ENCODE measurements around the gene ASXL2. TPM values are rescaled to one million over a fixed set of nuclear protein-coding genes. Genes with fewer than 3 reads are reported as not detected.
A peak's percentile ranks its signal among the peaks of the same experiment; 100 is the strongest.
"Not testable (repeated sequence)": the region's sequence is repeated elsewhere in the genome, so short reads cannot be mapped to it uniquely, and the experiment has no call there.

ASXL2 gene
- total RNA-seq, 1 donor from 2014 or later = 41.2 TPM

GRCh38 chr2:25895018-25895417 is 16.7 kb upstream of the ASXL2 start:
- ATAC-seq (no peak), DNase-seq (ENCODE audit: low spot score) (no peak)
- intact Hi-C loops (cut with DNase I) = no loop called here

GRCh38 chr2:25894135-25894830 is 16.0 kb upstream of the ASXL2 start:
- DNase-seq (ENCODE audit: low spot score) (no peak), ATAC-seq (no peak)
- intact Hi-C loops (cut with DNase I) = no loop called here

- no peak for ATAC-seq
- DNase-seq (ENCODE audit: low spot score) = no peak
- intact Hi-C loops (cut with DNase I) = no loop called here
Measured at GRCh38 chr2:25891672-25892071, 13.4 kb upstream of the ASXL2 start.

GRCh38 chr2:25887624-25888242 is 9.4 kb upstream of the ASXL2 start:
- no peak for ATAC-seq
- DNase-seq (ENCODE audit: low spot score) = no peak
- intact Hi-C loops (cut with DNase I) = no loop called here

GRCh38 chr2:25885933-25886332 is 7.6 kb upstream of the ASXL2 start:
- ATAC-seq (no peak), DNase-seq (ENCODE audit: low spot score) (no peak)
- intact Hi-C loops (cut with DNase I) = no loop called here

- intact Hi-C loops (cut with DNase I) = no loop called here
- ATAC-seq (no peak), DNase-seq (ENCODE audit: low spot score) (no peak)
Measured at GRCh38 chr2:25881764-25882163, 3.5 kb upstream of the ASXL2 start.

GRCh38 chr2:25879133-25879730 is 945 bp upstream of the ASXL2 start:
- intact Hi-C loops (cut with DNase I) = no loop called here
- DNase-seq (ENCODE audit: low spot score) = no peak
- no peak for ATAC-seq

GRCh38 chr2:25877431-25878360 is 591 bp downstream of the ASXL2 start:
- intact Hi-C loops (cut with DNase I) = no loop called here
- ATAC-seq = peak; percentile 63
- DNase-seq (ENCODE audit: low spot score) = peak; percentile 69

- DNase-seq (ENCODE audit: low spot score) = no peak
- ATAC-seq = no peak
- intact Hi-C loops (cut with DNase I) = no loop called here
Measured at GRCh38 chr2:25872134-25872533, 6.2 kb downstream of the ASXL2 start.

- ATAC-seq (no peak), DNase-seq (ENCODE audit: low spot score) (no peak)
- intact Hi-C loops (cut with DNase I) = no loop called here
Measured at GRCh38 chr2:25867396-25868003, 10.8 kb downstream of the ASXL2 start.

- intact Hi-C loops (cut with DNase I) = no loop called here
- no peak for ATAC-seq
- no peak for DNase-seq (ENCODE audit: low spot score)
Measured at GRCh38 chr2:25856377-25856776, 21.9 kb downstream of the ASXL2 start.

- intact Hi-C loops (cut with DNase I) = no loop called here
- DNase-seq (ENCODE audit: low spot score) = no peak
- ATAC-seq = no peak
Measured at GRCh38 chr2:25855065-25855464, 23.2 kb downstream of the ASXL2 start.

- no peak for DNase-seq (ENCODE audit: low spot score)
- intact Hi-C loops (cut with DNase I) = no loop called here
- no peak for ATAC-seq
Measured at GRCh38 chr2:25854613-25855012, 23.7 kb downstream of the ASXL2 start.

GRCh38 chr2:25853038-25853638 is 25.1 kb downstream of the ASXL2 start:
- DNase-seq (ENCODE audit: low spot score) (no peak), ATAC-seq (no peak)
- intact Hi-C loops (cut with DNase I) = no loop called here

- ATAC-seq (peak; percentile 88), DNase-seq (ENCODE audit: low spot score) (no peak)
- intact Hi-C loops (cut with DNase I) = no loop called here
Measured at GRCh38 chr2:25851740-25852503, 26.4 kb downstream of the ASXL2 start.

GRCh38 chr2:25850400-25850799 is 27.9 kb downstream of the ASXL2 start:
- ATAC-seq; intact Hi-C loops (cut with DNase I); DNase-seq (ENCODE audit: low spot score): not testable (repeated sequence)

- intact Hi-C loops (cut with DNase I); DNase-seq (ENCODE audit: low spot score); ATAC-seq: not testable (repeated sequence)
Measured at GRCh38 chr2:25849350-25849749, 28.9 kb downstream of the ASXL2 start.
